Measurements from ENCODE around the gene HHIP.

HHIP gene

GRCh38 chr4:144709793-144710525 is 64.0 kb downstream of the HHIP start:
- DNase-seq = no peak

GRCh38 chr4:144710526-144710912 is 64.6 kb downstream of the HHIP start:
- DNase-seq = no peak

- no peak for DNase-seq
These were observed 65.9 kb downstream of the HHIP start for GRCh38 chr4:144711700-144712456.

GRCh38 chr4:144712775-144713174 is 66.8 kb downstream of the HHIP start:
- DNase-seq = no peak

- no peak for DNase-seq
These were observed 68.2 kb downstream of the HHIP start for GRCh38 chr4:144714166-144714565.

GRCh38 chr4:144715230-144715629 is 69.3 kb downstream of the HHIP start:
- no peak for DNase-seq

GRCh38 chr4:144716778-144717177 is 70.8 kb downstream of the HHIP start:
- DNase-seq = no peak

- DNase-seq = no peak
These were observed 73.1 kb downstream of the HHIP start for GRCh38 chr4:144718958-144719512.

GRCh38 chr4:144720491-144720890 is 74.5 kb downstream of the HHIP start:
- DNase-seq = no peak

GRCh38 chr4:144721994-144722393 is 76.0 kb downstream of the HHIP start:
- no peak for DNase-seq

GRCh38 chr4:144723471-144723870 is 77.5 kb downstream of the HHIP start:
- no peak for DNase-seq

GRCh38 chr4:144729175-144729574 is 83.2 kb downstream of the HHIP start:
- DNase-seq = no peak

GRCh38 chr4:144732584-144733428 is 86.8 kb downstream of the HHIP start:
- DNase-seq = no peak

- DNase-seq = no peak
These were observed 87.6 kb downstream of the HHIP start for GRCh38 chr4:144733566-144733965.

GRCh38 chr4:144734522-144734921 is 88.6 kb downstream of the HHIP start:
- DNase-seq = no peak

- no peak for DNase-seq
These were observed 92.7 kb downstream of the HHIP start for GRCh38 chr4:144738649-144739048.

GRCh38 chr4:144739511-144740033 is 93.6 kb downstream of the HHIP start:
- no peak for DNase-seq

- DNase-seq = no peak
These were observed 94.4 kb downstream of the HHIP start for GRCh38 chr4:144740316-144740715.

- DNase-seq = no peak
These were observed 103.0 kb downstream of the HHIP start for GRCh38 chr4:144748814-144749555.

- DNase-seq = no peak
These were observed 104.4 kb downstream of the HHIP start for GRCh38 chr4:144750348-144750747.

- DNase-seq = no peak
These were observed 108.8 kb downstream of the HHIP start for GRCh38 chr4:144754562-144755410.
